SK-N-MC (cell line): ENCODE measurements around the gene ASIC3.

Experiments
- DNase-seq: peaks from one replicate; pipeline ENCODE4 v3.0.0-alpha.2; 2011; ENCODE audit warnings: low read depth, low spot score
- H3K27ac ChIP-seq: fragments of 200-600 bp; sonication (generic); 2 replicates; pipeline ENCODE4 v1.5.1; 2016; ENCODE audit warnings: mixed run types
- H3K36me3 ChIP-seq: fragments of 200-600 bp; sonication (generic); 2 replicates; pipeline ENCODE4 v1.6.1; 2017; ENCODE audit warnings: antibody characterized with exemption, low read length, mixed read lengths; ENCODE audit not compliant: insufficient read depth
- H3K4me3 ChIP-seq: fragments of 200-600 bp; sonication (generic); 2 replicates; pipeline ENCODE4 v1.5.1; 2016
- H3K9ac ChIP-seq: fragments of 200-600 bp; sonication (generic); 2 replicates; pipeline ENCODE4 v1.8.0; 2017; ENCODE audit warnings: mixed run types, mixed read lengths; ENCODE audit not compliant: insufficient read length
- H3K9me3 ChIP-seq: fragments of 200-600 bp; sonication (generic); 2 replicates; pipeline ENCODE4 v1.6.1; 2017; ENCODE audit warnings: low read depth, mild to moderate bottlenecking, antibody characterized with exemption, low read length, moderate library complexity, mixed read lengths
- EZH2 ChIP-seq: fragments of 200-600 bp; sonication (generic); IDR thresholded peaks from one replicate; pipeline ENCODE4 v1.6.1; 2017; ENCODE audit warnings: antibody characterized with exemption
- FOXP2 ChIP-seq: optimal IDR thresholded peaks from 2 replicates; pipeline ENCODE3; 2011; ENCODE audit warnings: mild to moderate bottlenecking, moderate library complexity; ENCODE audit not compliant: insufficient read depth; ENCODE audit errors: extremely low read length, control extremely low read depth
- POLR2AphosphoS5 ChIP-seq: IDR thresholded peaks from 2 replicates; pipeline ENCODE4 v1.6.1; 2012; ENCODE audit warnings: mild to moderate bottlenecking, low read depth, low read length, borderline replicate concordance

ASIC3 gene

GRCh38 chr7:151057989-151058780, 9.9 kb downstream of the ASIC3 start:
- TF ChIP-seq EZH2 (no peak), FOXP2 (peak; percentile 83), POLR2AphosphoS5 (peak; percentile 54)
- DNase-seq = peak; percentile 98
- H3K9ac ChIP-seq = peak overlapping the region; percentile 73
- H3K9me3 ChIP-seq = no peaks in the 10 kb centered on the region
- peak overlapping the region; percentile 89 for H3K27ac ChIP-seq
- H3K36me3 ChIP-seq = peaks cover 5% of the 10 kb centered on the region; the same call in 1 of the 2 replicates
- peak overlapping the region; percentile 94 for H3K4me3 ChIP-seq

GRCh38 chr7:151058781-151059366, 10.5 kb downstream of the ASIC3 start:
- Histone ChIP-seq H3K9ac (peak overlapping the region; percentile 73), H3K9me3 (no peaks in the 10 kb centered on the region), H3K36me3 (peaks cover 5% of the 10 kb centered on the region; the same call in 1 of the 2 replicates), H3K4me3 (peak overlapping the region; percentile 94), H3K27ac (peak overlapping the region; percentile 89)
- DNase-seq = no peak
- TF ChIP-seq POLR2AphosphoS5 (0 out of 2 replicates have a peak, but pooled peaks have one; percentile 43), EZH2 (no peak), FOXP2 (no peak)

- DNase-seq = no peak
- TF ChIP-seq FOXP2 = no peak
- TF ChIP-seq EZH2 = no peak
- peak; percentile 29; the same call in 1 of the 2 replicates for TF ChIP-seq POLR2AphosphoS5
- peak within 1 kb of the TSS; percentile 94 for H3K4me3 ChIP-seq
- H3K9me3 ChIP-seq = no peaks in the 10 kb centered on the region
- H3K9ac ChIP-seq = peak within 1 kb of the TSS; percentile 73
- peaks cover 8% of the 10 kb centered on the region; the same call in 1 of the 2 replicates for H3K36me3 ChIP-seq
- H3K27ac ChIP-seq = peak within 1 kb of the TSS; percentile 89
These were observed 11.2 kb downstream of the ASIC3 start, which contains the start of gene SLC4A2 for GRCh38 chr7:151059367-151060112. TSS of gene SLC4A2 (plus strand) at chr7:151059589. CDS start at chr7:151061988, 2,399 bp downstream.

- Histone ChIP-seq H3K36me3 (peaks cover 13% of the 10 kb centered on the region; the same call in 1 of the 2 replicates), H3K9ac (peak overlapping the region; percentile 73), H3K9me3 (no peaks in the 10 kb centered on the region), H3K27ac (no peak overlapping the region), H3K4me3 (peak overlapping the region; percentile 94)
- DNase-seq = no peak
- TF ChIP-seq FOXP2 (no peak), POLR2AphosphoS5 (no peak), EZH2 (no peak)
These were observed 11.7 kb downstream of the ASIC3 start for GRCh38 chr7:151060113-151060415.

GRCh38 chr7:151060416-151061212, 12.3 kb downstream of the ASIC3 start:
- Histone ChIP-seq H3K36me3 (peaks cover 18% of the 10 kb centered on the region; the same call in 1 of the 2 replicates), H3K9me3 (no peaks in the 10 kb centered on the region), H3K27ac (no peak overlapping the region), H3K9ac (peak overlapping the region; percentile 73), H3K4me3 (peak overlapping the region; percentile 94)
- DNase-seq = no peak
- TF ChIP-seq FOXP2 = no peak
- TF ChIP-seq POLR2AphosphoS5 = no peak
- TF ChIP-seq EZH2 = no peak

- no peak overlapping the region for H3K9ac ChIP-seq
- DNase-seq = no peak
These were observed 13.1 kb downstream of the ASIC3 start for GRCh38 chr7:151061213-151062110.

GRCh38 chr7:151062111-151062398, 13.7 kb downstream of the ASIC3 start:
- H3K9me3 ChIP-seq = no peaks in the 10 kb centered on the region
- H3K36me3 ChIP-seq = peaks cover 18% of the 10 kb centered on the region; the same call in 1 of the 2 replicates
- no peak overlapping the region for H3K4me3 ChIP-seq
- peak; percentile 50; the same call in 1 of the 2 replicates for TF ChIP-seq POLR2AphosphoS5
- TF ChIP-seq FOXP2 = no peak
- TF ChIP-seq EZH2 = no peak
- H3K27ac ChIP-seq = no peak overlapping the region
- no peak overlapping the region for H3K9ac ChIP-seq
- DNase-seq = no peak

More at GRCh38 chr7:151061213-151062110, 13.1 kb downstream of the ASIC3 start:
- Histone ChIP-seq H3K36me3 (peaks cover 18% of the 10 kb centered on the region; the same call in 1 of the 2 replicates), H3K4me3 (peak overlapping the region; percentile 94), H3K9me3 (no peaks in the 10 kb centered on the region), H3K27ac (peak overlapping the region; percentile 74)
- TF ChIP-seq EZH2 (no peak), POLR2AphosphoS5 (peak; percentile 62; the same call in 1 of the 2 replicates)
